ENCODE data around the gene B3GNT3. TPM values are rescaled to one million over a fixed set of nuclear protein-coding genes. Genes with fewer than 3 reads are reported as not detected.

The B3GNT3 gene
- polyA plus RNA-seq, 3 donors = not detected

DNA sequence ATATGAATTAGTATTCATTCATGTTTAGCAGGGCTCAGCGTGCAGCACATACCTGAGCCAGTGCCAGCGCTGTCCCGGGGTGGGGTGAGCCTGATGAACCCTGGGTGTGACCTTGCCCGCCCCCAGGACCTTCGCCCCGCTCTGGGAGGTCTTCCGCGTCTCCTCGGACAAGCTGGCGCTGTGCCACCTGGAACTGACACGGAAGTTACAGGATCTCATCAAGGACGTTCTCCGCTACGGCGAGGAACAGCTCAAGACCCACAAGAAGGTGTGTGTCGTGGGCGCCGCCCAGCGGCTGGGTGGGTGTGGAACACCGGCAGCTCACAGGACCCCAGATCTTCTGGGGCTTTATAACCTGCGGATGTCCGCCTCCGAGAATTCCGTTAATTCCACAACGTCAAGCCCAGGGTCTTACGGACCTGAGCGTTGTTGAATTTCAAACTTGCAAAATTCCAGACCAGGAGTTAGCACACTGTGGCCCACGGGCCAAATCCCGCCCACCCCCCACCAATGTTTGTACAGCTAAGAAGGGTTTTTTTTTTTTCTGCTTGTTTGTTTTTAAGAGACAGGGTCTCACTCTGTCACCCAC is 28.3 kb upstream of the B3GNT3 start:
- WGBS (ENCODE audit: insufficient coverage) = 36% methylated on average over 27 of the region's 29 CpGs
- Histone ChIP-seq H3K79me2 (ENCODE audit: insufficient read depth, low read length) (peaks cover 5% of the 10 kb centered on the region), H3K36me3 (replicated peaks in 1 of 2; ENCODE audit: control insufficient read depth in 1 of 2, insufficient read depth in 2 of 2, low read length in 2 of 2) (peaks cover 33 to 65% of the 10 kb centered on the region in 2 donors), H3K4me2 (replicated peaks; ENCODE audit: extremely low read depth, low read length, poor library complexity, severe bottlenecking) (peak overlapping the region; percentile 54), H4K20me1 (ENCODE audit: insufficient read depth, low read length) (no peaks in the 10 kb centered on the region), H3K9ac (ENCODE audit: insufficient read depth, low read length, poor library complexity, severe bottlenecking) (no peak overlapping the region), H3K27ac (ENCODE audit: low read depth in 1 of 2, low read length in 2 of 2) (peak overlapping the region in 1 of 2 donors; percentile 59), H3K9me3 (replicated peaks in 1 of 2; ENCODE audit: control insufficient read depth in 1 of 2, insufficient read depth in 1 of 2, low read length in 2 of 2) (no peaks in the 10 kb centered on the region), H3K27me3 (ENCODE audit: control insufficient read depth in 2 of 2, insufficient read depth in 2 of 2, low read length in 2 of 2) (no peaks in the 10 kb centered on the region), H3K4me3 (replicated peaks in 1 of 3; ENCODE audit: low read depth in 2 of 3, low read length in 3 of 3) (peak overlapping the region in 1 of 3 experiments; percentile 21), H3K4me1 (ENCODE audit: control insufficient read depth in 1 of 2, insufficient read depth in 2 of 2, low read length in 2 of 2) (peaks cover 23 to 35% of the 10 kb centered on the region in 2 donors), H2AFZ (ENCODE audit: insufficient read depth, low read depth, low read length, poor library complexity, severe bottlenecking) (no peak overlapping the region)
- peaks cover 28% of the 10 kb centered on the region for H3K4me1 Mint-ChIP-seq
- H3K4me3 Mint-ChIP-seq = peak overlapping the region in 1 of 2 donors; percentile 69
- peaks cover 55 to 87% of the 10 kb centered on the region in 2 donors for H3K36me3 Mint-ChIP-seq
- intact Hi-C loops (cut with micrococcal nuclease) = no loop called here
- peak; percentile 76 to 82 (median 81) for DNase-seq
- H3K27ac Mint-ChIP-seq = peak overlapping the region; percentile 62 to 97 (median 90)
- TF ChIP-seq, protein P1, sequence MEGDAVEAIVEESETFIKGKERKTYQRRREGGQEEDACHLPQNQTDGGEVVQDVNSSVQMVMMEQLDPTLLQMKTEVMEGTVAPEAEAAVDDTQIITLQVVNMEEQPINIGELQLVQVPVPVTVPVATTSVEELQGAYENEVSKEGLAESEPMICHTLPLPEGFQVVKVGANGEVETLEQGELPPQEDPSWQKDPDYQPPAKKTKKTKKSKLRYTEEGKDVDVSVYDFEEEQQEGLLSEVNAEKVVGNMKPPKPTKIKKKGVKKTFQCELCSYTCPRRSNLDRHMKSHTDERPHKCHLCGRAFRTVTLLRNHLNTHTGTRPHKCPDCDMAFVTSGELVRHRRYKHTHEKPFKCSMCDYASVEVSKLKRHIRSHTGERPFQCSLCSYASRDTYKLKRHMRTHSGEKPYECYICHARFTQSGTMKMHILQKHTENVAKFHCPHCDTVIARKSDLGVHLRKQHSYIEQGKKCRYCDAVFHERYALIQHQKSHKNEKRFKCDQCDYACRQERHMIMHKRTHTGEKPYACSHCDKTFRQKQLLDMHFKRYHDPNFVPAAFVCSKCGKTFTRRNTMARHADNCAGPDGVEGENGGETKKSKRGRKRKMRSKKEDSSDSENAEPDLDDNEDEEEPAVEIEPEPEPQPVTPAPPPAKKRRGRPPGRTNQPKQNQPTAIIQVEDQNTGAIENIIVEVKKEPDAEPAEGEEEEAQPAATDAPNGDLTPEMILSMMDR (IDR thresholded peaks at IDR 0.05) = peak; percentile 93
- H3K9me3 Mint-ChIP-seq = peaks cover 0 to 3% (median 0%) of the 10 kb centered on the region in 7 donors
- no peaks in the 10 kb centered on the region for H3K27me3 Mint-ChIP-seq (ENCODE audit: low read depth in 3 of 3)

DNA sequence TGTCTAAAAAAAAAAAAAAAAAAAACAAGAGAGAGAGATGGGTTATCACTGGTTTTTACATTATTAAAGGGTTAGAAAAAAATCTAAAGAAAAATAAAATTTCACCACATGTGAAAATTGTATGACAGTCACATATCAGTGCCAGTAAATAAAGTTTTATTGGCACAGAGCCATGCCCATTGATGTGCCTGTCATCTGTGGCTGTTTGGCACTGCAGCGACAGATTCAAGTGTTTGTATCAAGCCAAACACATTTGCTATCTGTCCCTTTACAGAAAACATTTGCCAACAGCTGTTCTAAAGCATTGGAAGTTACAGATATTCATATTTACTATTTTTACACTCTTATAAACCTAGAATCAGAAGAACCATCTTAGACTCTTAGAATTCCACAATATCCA is 27.4 kb upstream of the B3GNT3 start:
- Mint-ChIP-seq H3K36me3 (peaks cover 60 to 89% of the 10 kb centered on the region in 2 donors), H3K4me3 (no peak overlapping the region), H3K4me1 (peaks cover 24% of the 10 kb centered on the region), H3K27me3 (ENCODE audit: low read depth in 3 of 3) (no peaks in the 10 kb centered on the region), H3K27ac (no peak overlapping the region), H3K9me3 (peaks cover 0 to 3% (median 0%) of the 10 kb centered on the region in 7 donors)
- Histone ChIP-seq H3K9ac (ENCODE audit: insufficient read depth, low read length, poor library complexity, severe bottlenecking) (no peak overlapping the region), H3K9me3 (replicated peaks in 1 of 2; ENCODE audit: control insufficient read depth in 1 of 2, insufficient read depth in 1 of 2, low read length in 2 of 2) (no peaks in the 10 kb centered on the region), H4K20me1 (ENCODE audit: insufficient read depth, low read length) (no peaks in the 10 kb centered on the region), H3K4me2 (replicated peaks; ENCODE audit: extremely low read depth, low read length, poor library complexity, severe bottlenecking) (no peak overlapping the region), H2AFZ (ENCODE audit: insufficient read depth, low read depth, low read length, poor library complexity, severe bottlenecking) (no peak overlapping the region), H3K27ac (ENCODE audit: low read depth in 1 of 2, low read length in 2 of 2) (no peak overlapping the region), H3K27me3 (ENCODE audit: control insufficient read depth in 2 of 2, insufficient read depth in 2 of 2, low read length in 2 of 2) (no peaks in the 10 kb centered on the region), H3K4me1 (ENCODE audit: control insufficient read depth in 1 of 2, insufficient read depth in 2 of 2, low read length in 2 of 2) (peaks cover 23 to 35% of the 10 kb centered on the region in 2 donors), H3K36me3 (replicated peaks in 1 of 2; ENCODE audit: control insufficient read depth in 1 of 2, insufficient read depth in 2 of 2, low read length in 2 of 2) (peaks cover 42 to 74% of the 10 kb centered on the region in 2 donors), H3K4me3 (replicated peaks in 1 of 3; ENCODE audit: low read depth in 2 of 3, low read length in 3 of 3) (no peak overlapping the region), H3K79me2 (ENCODE audit: insufficient read depth, low read length) (peaks cover 4% of the 10 kb centered on the region)
- WGBS (ENCODE audit: insufficient coverage) = 100% methylated on average over 1 of the region's 1 CpG
- intact Hi-C loops (cut with micrococcal nuclease) = no loop called here
- TF ChIP-seq, protein P1 (IDR thresholded peaks at IDR 0.05) = no peak
- DNase-seq = no peak
